Measurements from ENCODE around the gene HS3ST3A1.

Gene HS3ST3A1

DNA sequence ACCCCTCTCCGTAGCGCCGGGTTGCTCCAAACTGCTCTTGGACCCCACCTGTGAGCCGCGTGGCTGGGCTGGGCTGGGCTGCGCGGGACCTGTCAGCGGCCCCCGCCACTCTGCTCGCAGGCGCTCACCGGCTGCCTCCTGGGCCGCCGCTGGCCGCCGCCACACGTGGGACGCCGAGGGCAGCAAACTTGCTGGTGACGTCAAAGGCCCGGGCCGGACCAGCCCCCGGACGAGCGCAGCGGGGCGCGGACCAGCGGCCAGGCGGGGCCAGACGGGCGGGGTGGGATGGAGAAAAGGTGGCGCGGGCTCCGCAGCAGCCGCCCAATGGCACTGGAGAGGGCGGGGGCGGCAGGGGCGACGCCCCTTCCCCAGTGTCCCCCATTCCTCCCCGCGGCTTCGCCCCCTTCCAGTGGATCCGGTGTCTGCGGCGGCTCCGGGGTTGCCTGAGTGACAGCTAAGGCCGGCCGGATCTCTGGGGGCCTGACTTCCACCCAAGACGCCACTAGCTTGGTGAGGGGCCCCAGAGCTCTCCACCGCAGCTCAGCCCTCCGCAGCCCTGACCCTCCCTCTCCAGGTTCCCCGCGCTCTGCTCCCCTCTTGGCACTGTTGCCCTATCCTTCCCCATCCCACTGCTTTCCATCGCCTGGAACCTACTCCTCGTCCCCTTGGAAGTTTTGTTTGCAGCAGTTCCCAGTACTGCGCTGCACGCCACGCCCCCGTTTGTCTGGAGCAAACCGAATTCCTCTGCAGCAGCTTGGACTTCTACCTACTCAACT lies at the start of gene HS3ST3A1:
TSS of gene HS3ST3A1 (minus strand) at position 154 of the 776 bp plus-strand sequence. CDS start 800 bp downstream, outside the sequence.
- DNase-seq = no peak

DNA sequence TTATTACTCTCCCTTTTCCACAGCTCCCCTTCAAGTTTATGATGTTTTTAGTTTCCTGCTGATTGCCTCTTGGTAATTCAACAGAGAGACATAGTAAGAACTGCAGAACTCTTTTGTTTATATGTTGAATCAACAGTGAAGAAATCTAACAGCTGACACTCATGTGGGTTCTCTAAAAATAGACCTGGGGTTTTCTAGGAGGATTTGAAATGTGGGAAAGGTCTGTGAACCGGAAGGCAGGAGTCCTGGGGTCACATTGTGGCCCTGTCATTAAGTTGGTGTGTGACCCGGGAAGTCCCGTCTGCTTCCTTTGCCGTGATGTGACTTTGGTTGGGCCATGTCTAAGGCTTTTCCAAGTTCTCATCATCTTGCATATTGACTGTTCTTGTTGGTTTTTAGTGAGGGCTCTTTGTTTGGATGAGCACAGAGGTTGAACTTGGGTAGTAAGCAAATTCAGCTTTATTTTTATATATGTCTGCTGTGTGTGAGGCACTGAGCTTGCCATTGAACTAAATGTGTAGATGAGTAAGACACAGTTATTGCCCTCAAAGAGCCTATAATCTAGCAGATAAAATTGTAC lies 48.5 kb upstream of the HS3ST3A1 start:
- no peak for DNase-seq

DNA sequence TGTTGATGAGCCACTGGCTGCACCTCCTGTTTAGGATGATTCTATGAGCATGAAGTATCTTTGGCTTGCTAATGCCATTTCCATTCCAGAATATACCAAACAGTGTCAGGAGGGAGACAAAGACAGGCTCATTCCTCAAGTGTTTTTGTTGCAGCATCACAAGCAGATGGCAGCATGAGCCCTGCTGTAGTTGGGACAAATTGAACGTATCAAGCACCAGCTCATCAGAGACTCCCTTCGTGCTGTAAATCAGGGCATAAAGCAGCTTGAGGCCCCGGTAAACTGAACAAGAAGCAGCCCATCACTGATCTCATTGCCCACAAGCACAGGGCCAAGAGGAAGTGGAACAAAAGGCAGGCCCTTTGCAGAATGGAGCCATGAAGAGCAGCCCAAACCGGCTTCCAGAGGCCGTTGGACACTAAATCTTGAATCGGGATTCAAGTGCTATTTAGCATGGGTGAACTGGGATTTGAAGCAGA lies 45.9 kb upstream of the HS3ST3A1 start:
- DNase-seq = no peak

DNA sequence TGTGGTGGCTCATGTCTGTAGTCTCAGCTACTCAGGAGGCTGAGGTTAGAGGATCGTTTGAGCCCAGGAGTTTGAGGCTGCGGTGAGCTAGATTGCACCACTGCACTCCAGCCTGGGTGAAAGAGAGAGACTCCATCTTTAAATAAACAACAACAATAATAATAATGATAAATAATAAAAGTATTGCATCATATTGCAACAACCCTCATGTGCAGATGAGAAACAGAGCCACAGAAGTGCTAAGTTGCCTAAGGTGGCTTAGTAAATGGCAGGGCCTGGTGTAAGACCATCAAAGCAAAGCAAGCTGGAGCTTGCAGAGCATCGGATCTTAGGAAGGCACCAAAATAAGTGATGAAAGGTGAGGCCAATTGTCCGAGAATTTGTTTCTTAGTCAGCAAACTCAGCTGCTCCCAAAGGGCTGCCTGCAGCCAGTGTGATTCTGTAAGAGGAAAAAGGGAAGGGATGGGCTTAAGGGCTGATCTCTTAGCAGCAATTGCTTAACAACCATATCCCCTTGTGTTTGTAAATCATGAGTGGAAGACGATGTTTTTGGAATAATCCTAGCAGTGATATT lies 45.3 kb upstream of the HS3ST3A1 start:
- no peak for DNase-seq

DNA sequence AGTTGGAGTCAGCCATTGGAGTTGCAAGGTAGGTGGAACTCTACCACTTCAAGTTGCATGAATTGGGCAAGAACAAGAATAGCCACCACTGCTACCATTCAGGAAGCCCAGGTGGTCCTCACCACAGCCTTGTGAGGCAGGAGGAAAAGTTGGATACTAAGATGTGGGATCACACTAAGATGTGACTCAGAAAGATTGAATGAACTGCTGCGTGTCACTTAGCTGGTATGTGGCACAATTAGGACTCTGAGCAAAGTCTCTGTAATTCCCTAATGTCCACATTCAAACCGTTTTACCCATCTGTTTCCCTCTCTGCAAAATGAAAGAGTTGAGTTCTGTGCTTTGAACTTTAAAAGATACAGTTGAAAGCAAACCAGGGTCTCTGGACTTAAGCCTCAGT lies 44.7 kb upstream of the HS3ST3A1 start:
- DNase-seq = no peak

DNA sequence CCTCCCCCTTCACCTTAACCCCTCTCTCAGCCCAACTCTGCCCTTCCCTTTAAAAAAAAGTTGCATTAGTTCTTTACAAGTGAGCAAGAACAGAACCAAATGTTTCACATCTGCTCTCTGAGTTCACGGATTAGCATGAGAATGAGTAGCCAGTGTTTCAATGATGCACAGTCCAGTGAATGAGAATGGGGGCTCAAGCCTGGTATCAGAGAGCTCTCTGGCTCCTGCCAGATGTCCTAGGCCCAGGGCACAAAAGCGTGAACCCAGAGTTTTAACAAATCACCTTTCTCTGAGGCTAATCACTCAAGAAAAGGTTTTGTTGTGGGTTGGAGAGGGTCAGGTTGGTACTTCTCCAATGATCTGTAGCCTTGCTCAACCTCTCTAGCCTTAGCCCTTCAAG lies 41.5 kb upstream of the HS3ST3A1 start:
- DNase-seq = no peak

DNA sequence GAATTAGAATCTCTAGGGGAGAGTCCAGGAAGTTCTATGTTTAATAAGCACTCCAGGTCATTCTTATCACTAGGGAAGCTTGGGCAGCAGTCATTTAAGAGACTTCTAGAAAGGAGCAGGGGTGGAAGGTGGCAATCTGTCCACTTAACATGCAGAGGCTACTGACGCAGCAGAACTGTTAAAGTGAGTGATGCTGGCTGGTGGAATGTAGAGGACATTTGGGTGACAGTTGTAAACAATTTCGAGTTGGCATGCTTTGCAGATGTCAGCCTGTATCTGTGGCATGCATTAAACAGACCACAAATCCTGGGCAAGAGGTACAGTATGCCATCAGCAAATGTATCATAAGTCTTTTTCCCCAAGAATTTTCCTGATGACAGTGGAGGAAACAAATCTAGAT lies 40.5 kb upstream of the HS3ST3A1 start:
- DNase-seq = no peak

DNA sequence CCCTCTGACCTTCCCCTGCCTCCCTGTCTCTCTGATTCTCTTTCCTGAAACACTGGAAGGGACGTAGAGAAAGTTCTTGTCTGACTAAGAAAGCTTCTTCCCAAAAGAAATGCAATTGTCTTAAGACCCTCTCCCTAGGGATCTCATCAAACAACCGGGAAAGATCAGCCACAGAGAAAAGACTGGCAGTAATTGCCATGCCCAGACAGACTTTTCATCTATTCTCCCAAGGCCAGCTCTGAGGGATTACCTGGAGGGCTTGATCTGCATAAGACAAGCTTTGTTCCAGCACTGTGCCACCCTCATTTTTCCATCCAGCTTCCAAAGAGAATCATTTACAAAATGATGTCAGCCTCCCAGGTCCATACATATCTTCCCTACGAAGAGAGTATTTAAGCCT lies 38.8 kb upstream of the HS3ST3A1 start:
- DNase-seq = no peak

DNA sequence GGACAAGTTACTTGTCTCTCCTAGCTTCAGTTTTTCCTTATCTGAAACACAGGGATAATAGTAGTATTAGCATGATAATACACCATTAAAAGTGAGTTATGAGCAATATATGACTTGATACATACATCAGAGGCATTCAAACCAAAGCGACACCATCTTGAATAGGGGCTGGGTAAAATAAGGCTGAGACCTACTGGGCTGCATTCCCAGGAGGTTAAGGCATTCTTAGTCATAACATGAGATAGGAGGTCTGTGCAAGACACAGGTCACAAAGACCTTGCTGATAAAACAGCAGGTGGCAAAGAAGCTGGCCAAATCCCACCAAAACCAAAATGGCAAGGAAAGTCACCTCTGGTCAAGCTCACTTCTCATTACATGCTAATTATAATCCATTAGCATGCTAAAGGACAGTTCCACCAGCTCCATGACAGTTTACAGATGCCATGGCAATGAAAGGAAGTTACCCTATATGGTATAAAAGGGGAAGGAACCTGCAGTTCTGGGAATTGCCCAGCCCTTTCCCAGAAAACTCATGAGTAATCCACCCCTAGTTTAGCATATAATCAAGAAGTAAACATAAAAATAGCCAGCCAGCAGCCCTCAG lies 37.2 kb upstream of the HS3ST3A1 start:
- DNase-seq = no peak

DNA sequence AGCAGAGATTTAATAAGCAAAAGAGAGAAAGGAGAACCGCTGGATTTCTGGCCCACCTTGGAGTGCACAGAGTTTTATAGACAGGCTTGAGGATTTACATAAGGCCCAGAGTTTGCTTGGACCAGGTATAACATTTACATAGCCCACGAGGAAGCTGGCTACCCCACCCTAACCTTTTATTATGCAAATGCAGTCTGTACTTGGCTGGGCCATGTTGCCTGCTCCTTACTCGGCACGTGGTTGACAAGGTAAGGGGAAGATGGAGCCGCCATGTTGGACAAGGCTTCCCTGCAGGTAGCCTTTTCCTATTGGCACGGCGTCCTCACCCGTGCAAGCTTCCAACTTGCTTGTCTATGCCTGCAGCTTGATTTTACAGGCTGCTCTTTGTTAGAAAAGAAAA lies 35.2 kb upstream of the HS3ST3A1 start:
- no peak for DNase-seq

DNA sequence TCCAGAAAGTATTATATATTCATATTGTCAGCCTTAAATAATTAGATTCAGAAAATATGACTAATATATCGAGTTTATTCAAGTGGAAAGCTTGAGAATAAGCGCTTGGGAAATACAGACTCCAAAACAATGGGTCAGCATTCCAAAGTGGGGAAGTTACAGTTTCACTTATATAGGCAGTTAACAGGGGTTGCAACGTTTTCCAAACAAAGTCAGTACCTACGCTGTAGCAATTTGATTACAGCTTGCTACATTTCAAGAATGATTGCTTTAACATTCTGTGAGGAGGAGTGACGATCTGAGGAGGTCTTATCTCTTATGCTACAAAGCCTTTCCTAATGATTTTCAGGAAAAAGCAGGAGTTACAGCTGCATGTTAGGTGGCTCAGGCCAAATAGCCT lies 34.2 kb upstream of the HS3ST3A1 start:
- no peak for DNase-seq

DNA sequence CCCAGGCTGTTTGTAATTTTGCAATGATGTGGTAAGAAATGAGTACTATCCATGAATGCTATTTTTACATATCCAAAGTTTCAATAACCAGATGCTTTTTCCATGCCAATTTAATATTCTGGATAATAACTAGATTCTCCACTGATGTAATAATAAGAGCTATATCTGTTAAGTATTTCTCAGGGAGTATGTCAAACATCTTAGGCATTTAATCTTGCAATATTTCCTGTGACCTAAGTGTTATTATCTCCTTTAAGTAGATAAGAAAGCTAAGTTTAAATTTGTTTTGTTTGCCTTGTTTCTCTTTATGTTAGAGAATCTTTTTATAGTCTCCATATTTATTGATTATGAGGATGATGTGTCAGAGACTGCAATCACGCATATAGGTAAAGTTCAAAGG lies 32.3 kb upstream of the HS3ST3A1 start:
- DNase-seq = no peak

DNA sequence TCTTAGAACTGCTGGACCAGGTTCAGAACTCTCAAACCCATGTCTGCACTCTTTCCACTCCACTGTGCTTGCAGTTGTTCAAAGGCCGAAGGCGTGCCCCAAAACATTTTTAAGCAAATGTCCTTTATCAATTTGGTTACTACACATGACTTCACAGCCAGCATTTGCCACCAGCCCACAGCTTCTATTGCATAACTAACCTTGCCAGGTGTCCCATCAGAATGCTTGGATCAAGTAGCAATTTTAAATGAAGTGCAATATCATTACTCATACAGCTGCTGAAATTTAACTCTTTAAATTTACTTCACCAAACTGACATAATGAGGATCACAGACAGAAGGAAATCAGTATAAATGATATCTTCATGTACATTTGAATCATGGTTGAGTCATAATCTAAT lies 29.8 kb upstream of the HS3ST3A1 start:
- no peak for DNase-seq

DNA sequence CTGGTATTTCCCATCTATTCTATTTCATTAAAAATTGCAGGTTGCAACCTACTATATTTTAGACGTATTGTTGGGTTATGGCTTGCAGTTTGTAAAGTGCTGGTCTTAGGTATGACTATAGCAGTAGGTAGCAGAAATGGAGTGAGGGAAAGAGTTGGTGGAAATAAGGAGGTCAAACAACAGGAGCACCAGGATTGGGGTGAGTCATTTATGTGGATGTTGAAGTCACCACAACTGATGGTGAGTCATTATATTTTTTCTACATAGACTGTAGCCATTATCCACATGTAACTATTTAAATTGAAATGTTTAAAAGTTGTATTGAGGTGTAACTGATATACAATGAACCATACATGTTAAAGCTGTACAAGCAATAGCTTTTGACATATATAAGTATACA lies 25.0 kb upstream of the HS3ST3A1 start:
- DNase-seq = no peak

DNA sequence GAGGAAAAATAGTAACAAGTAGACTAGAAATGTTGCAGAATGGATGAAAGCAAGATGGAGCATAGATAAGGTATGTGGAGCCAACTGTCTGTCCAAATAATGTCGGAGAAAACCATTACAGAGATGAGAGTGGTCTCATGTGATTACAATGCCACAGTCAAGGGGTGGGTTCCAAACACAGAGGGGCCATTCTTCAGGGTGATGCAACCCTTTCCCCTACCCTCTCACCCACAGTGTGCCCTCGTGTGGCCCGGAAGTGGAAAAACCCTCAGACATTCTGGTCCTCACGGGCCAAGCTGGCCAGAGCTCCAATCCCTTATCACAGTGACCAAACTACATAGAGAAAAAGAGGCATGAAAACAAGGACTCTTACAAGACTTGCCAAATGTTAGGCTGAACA lies 17.7 kb upstream of the HS3ST3A1 start:
- no peak for DNase-seq

DNA sequence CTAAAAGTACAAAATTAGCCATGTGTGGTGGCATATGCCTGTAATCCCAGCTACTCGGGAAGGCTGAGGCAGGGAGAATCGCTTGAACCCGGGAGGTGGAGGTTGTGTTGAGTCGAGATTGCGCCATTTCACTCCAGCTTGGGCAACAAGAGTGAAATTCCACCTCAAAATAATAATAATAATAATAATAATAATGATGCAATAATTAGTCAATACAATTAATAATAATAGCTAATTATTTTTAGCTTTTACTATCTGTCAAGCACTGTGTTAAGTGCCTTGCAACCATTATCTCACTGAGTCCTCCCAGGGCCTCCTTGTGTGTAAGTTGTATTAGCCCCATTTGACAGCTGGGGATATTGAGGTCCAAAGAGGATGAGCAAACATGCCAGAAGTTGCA lies 14.3 kb upstream of the HS3ST3A1 start:
- DNase-seq = no peak

DNA sequence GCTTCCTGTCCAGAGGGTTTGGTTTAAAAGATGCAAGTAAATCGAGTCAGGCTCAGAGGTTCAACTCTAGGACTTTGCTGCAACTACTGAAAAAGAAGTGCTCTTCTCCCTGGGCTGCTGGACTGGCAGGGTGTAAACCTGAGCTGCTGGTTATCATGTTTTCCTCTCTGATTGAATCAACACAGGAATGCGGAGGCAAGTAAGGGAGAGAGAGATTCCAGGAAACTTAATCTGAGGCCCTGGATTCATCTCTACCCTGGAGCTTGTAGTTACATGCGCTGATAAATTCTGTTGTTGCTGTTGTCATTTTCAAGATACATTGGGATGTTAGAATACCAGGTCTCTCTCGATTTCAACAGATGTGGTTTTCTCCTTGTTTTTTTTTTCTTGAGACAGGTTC lies 8.2 kb upstream of the HS3ST3A1 start:
- DNase-seq = no peak

DNA sequence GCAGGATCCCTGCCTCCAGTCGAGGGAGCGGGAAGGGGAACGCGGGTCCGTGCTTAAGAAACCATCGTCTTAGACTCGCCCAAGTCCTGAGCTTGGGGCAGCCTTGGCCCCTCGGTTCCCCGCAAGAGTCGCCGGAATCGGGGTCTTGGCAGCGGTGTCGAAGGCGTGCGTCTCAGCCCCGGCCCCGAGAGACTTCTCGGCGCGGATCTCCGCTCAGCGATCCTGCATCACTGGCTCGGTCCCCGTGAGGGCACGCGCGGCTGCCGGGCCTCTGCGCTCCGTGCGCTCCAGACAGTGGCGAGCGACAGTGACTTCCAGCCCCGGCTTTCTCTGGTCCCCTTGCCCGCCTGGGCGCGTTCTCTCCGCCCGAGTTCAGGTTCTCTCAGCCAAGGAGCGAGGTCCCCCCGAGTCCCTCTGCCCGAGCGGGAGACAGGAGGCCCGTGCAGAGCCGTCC lies 380 bp downstream of the HS3ST3A1 start:
- DNase-seq = no peak

DNA sequence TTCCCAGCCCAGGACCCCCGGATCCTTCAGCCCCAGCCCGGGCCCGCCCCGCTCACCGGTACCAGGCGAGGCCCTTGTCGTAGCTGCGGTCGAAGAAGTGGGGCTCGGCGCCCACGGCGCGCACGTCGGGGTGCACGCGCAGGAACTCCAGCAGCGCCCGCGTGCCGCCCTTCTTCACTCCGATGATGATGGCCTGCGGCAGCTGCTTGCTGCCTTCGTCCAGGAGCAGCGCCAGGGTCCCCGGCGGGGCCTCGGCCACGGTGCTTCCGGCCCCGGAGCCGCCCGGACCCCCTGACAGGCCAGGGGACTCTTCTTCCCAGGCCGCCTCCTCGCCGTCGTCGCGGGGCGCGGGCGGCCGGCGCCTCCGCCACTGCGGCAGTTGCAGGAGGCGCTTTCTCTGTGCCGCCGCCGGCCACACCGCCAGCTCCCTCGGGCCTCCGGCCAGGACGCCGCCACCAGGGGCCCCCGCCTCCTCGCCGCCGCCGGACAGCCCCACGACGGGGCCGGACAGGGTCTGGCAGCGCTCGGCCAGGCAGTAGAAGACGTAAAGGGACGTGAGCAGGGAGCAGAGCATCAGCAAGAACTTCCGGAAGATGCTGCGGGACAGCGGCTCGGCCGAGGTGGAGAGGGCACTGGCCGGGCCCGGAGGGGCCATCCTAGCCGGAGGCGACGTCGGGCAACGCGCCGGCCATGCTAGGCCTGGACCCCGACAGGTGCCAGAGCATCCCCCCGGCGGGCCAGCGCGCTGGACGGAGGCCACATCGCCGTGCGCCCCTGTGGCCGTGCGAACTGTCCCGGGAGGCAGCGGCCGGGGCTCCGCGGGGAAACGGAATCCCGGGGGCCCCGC lies 1.0 kb downstream of the HS3ST3A1 start:
- DNase-seq = no peak

DNA sequence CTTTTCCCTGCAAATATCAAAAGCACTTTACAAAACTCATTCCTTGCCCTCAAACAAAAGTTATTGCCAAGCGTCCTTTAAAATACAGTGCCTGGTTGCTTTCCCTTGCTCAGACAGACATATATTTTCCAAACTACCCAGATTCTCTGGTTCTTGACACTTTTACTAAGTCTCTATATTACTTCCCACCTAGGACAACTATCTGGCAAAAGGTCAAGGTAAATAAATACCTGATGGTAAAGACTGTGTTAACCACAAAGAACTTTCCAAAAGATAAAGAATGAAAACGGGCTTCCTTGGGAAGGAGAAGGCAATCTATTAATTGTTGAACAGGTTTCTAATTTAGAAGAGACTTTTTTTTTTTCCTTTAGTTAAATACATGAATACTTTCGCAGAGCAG lies 1.9 kb downstream of the HS3ST3A1 start:
- no peak for DNase-seq

DNA sequence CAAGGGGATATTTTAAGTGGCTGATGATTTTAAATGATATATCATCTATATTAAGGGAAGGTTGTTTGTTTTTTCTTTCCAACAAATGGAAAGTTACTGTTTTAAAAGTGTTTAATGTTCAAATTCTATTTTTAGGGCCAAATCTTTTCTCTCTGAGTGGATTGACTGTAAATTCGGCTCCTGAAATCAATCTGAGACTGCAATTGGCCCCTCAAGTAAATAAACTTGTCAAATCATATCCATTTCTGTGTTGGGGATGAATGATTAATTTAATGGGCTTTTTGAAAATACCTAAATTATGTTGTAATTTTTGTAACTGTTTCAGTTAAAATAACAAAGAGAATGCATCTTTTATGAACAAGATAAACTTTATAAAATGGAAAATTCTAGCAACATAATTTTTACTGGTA lies 2.6 kb downstream of the HS3ST3A1 start:
- no peak for DNase-seq

DNA sequence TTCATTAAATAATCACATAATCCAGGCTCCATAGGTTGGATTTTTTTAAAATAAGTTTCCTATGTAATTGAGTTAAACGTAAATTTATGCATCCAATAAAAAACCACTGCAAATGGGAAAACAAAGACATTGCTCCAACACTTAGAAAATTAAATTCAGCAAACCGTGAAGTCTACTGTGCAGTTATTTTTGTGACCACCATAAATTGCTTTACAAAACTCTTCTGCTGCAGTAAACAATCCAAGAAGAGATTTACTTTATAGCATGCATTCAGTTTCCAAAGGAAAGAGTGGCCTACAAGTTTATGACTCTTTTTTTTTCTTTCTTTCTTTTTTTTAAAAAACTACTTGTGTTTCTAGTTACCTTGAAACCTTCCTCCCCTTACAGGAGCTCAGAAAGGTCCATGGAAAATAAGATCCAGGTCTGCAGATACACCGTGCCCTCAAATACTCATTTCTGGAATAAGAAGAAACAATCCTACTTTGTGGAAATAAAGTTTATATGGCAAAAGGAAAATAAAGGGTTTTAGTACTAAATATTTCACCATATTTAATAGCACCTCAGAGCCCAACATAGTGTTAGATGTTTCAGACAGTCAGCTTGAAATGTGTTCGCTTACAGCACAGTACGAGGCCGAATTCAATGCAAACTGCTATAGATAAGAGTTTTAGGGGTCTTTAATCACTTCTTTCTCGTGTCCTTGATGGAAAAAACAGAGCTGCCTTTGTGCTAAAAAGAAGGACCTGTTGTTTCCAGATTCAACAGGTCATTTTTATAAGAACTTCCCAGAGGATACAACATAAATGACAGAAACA lies 3.2 kb downstream of the HS3ST3A1 start:
- no peak for DNase-seq

Measured in activated T-cell treated with anti-CD3 and anti-CD28 coated beads for 4 hours (primary cell).